GM23338 (cell line): ENCODE data around the gene DDX31. TPM values are rescaled to one million over a fixed set of nuclear protein-coding genes. Genes with fewer than 3 reads are reported as not detected.

Source experiments
- ATAC-seq: fragments of 200-7000 bp; cut with Tn5 transposase; 3 replicates; pipeline ENCODE4 v1.9.1; 2020
- DNase-seq: peaks from one replicate; pipeline ENCODE4 v3.0.0-alpha.2; 2015; ENCODE audit warnings: low spot score
- H2AFZ ChIP-seq: fragments of 200-600 bp; sonication (generic); 2 replicates; pipeline ENCODE4 v1.8.0; 2016; ENCODE audit warnings: antibody characterized with exemption, mild to moderate bottlenecking, moderate library complexity
- H3F3A ChIP-seq: fragments of 200-600 bp; sonication (generic); replicated peaks from 2 replicates; pipeline ENCODE4 v1.8.0; 2017; ENCODE audit warnings: antibody characterized with exemption, mixed run types, low read depth
- H3K27ac ChIP-seq: fragments of 200-600 bp; sonication (generic); 2 replicates; pipeline ENCODE4 v1.6.1; 2016; ENCODE audit warnings: low read depth
- H3K27me3 ChIP-seq: fragments of 200-600 bp; sonication (generic); 2 replicates; pipeline ENCODE4 v1.8.0; 2016; ENCODE audit warnings: mild to moderate bottlenecking, mixed run types, moderate library complexity; ENCODE audit not compliant: insufficient read depth
- H3K36me3 ChIP-seq: fragments of 200-600 bp; sonication (generic); 2 replicates; pipeline ENCODE4 v1.8.0; 2016; ENCODE audit warnings: mild to moderate bottlenecking; ENCODE audit not compliant: insufficient read depth
- H3K4me1 ChIP-seq: fragments of 200-600 bp; sonication (generic); 2 replicates; pipeline ENCODE4 v1.8.0; 2016; ENCODE audit warnings: mild to moderate bottlenecking, moderate library complexity; ENCODE audit not compliant: insufficient read depth
- H3K4me2 ChIP-seq: fragments of 200-600 bp; sonication (generic); 2 replicates; pipeline ENCODE4 v1.7.1; 2017; ENCODE audit warnings: mixed run types
- H3K4me3 ChIP-seq: fragments of 200-600 bp; sonication (generic); 2 replicates; pipeline ENCODE4 v1.6.1; 2016; ENCODE audit warnings: mixed run types
- H3K79me2 ChIP-seq: fragments of 200-600 bp; sonication (generic); replicated peaks from 2 replicates; pipeline ENCODE4 v1.8.0; 2017; ENCODE audit warnings: mild to moderate bottlenecking; ENCODE audit not compliant: insufficient read depth
- H3K9me2 ChIP-seq: fragments of 200-600 bp; sonication (generic); 2 replicates; pipeline ENCODE4 v1.8.0; 2017; ENCODE audit not compliant: insufficient read depth
- H4K20me1 ChIP-seq: fragments of 200-600 bp; sonication (generic); replicated peaks from 2 replicates; pipeline ENCODE4 v1.8.0; 2017; ENCODE audit warnings: mild to moderate bottlenecking; ENCODE audit not compliant: insufficient read depth
- H3K27ac Mint-ChIP-seq: 2 replicates; pipeline ENCODE4 v1.8.0; 2020; ENCODE audit warnings: inconsistent platforms, mild to moderate bottlenecking, moderate library complexity, mixed read lengths
- H3K27me3 Mint-ChIP-seq: 3 replicates; pipeline ENCODE4 v1.8.0; 2022; ENCODE audit warnings: low read depth, mild to moderate bottlenecking, moderate library complexity, mixed read lengths, inconsistent platforms; ENCODE audit not compliant: insufficient read depth, poor library complexity
- H3K36me3 Mint-ChIP-seq: 3 replicates; pipeline ENCODE4 v1.8.0; 2021; ENCODE audit warnings: low read depth, mild to moderate bottlenecking, inconsistent platforms, moderate library complexity, mixed read lengths
- H3K4me1 Mint-ChIP-seq: 3 replicates; pipeline ENCODE4 v1.8.0; 2020; ENCODE audit warnings: mild to moderate bottlenecking, inconsistent platforms, mixed read lengths
- H3K4me3 Mint-ChIP-seq: 3 replicates; pipeline ENCODE4 v1.8.0; 2021; ENCODE audit warnings: moderate library complexity, mild to moderate bottlenecking, inconsistent platforms, mixed read lengths
- H3K9me3 Mint-ChIP-seq: 3 replicates; pipeline ENCODE4 v1.8.0; 2020; ENCODE audit warnings: moderate library complexity, mild to moderate bottlenecking, inconsistent platforms, mixed read lengths
- CREB1 ChIP-seq: fragments of 250-450 bp; sonication (Bioruptor Pico); IDR thresholded peaks from 2 replicates; pipeline ENCODE4 v1.5.0; 2020; ENCODE audit warnings: low read depth, mild to moderate bottlenecking, moderate library complexity
- EZH2 ChIP-seq: fragments of 200-600 bp; sonication (generic); IDR thresholded peaks from one replicate; pipeline ENCODE4 v1.8.0; 2017; ENCODE audit warnings: antibody characterized with exemption, mild to moderate bottlenecking, low read depth; ENCODE audit not compliant: unreplicated experiment
- EZH2phosphoT487 ChIP-seq: fragments of 200-600 bp; sonication (generic); IDR thresholded peaks from one replicate; pipeline ENCODE4 v1.8.1; 2018; ENCODE audit warnings: antibody characterized with exemption; ENCODE audit not compliant: unreplicated experiment
- NANOG ChIP-seq: IDR thresholded peaks from 2 replicates; pipeline ENCODE4 v1.6.1; 2016; ENCODE audit warnings: antibody characterized with exemption, borderline replicate concordance
- POLR2AphosphoS5 ChIP-seq: IDR thresholded peaks from 2 replicates; pipeline ENCODE4 v1.6.1; 2016; ENCODE audit warnings: antibody characterized with exemption, low read depth
- STAT1 ChIP-seq: IDR thresholded peaks from one replicate; pipeline ENCODE4 v1.6.1; 2016; ENCODE audit warnings: antibody characterized with exemption; ENCODE audit not compliant: unreplicated experiment
- ZNF114 ChIP-seq: fragments of 250-450 bp; sonication (Bioruptor Pico); IDR thresholded peaks from 2 replicates; pipeline ENCODE4 v1.5.0; 2020; ENCODE audit warnings: mild to moderate bottlenecking, moderate library complexity
- ZNF331 ChIP-seq: fragments of 250-450 bp; sonication (Bioruptor Pico); IDR thresholded peaks from 2 replicates; pipeline ENCODE4 v1.5.0; 2020; ENCODE audit warnings: low read depth, mild to moderate bottlenecking, moderate library complexity
- polyA plus RNA-seq: library from polyadenylated mRNA; unstranded; fragments of >200 nt; fragmentation: Nextera tagmentation; extraction: Ambion mirVana; gene quantifications from 2 replicates; pipeline ENCODE4 v1.2.1, GENCODE V29; 2016
- total RNA-seq: library from RNA; depleted of rRNA; stranded (reverse); fragments of >200 nt; shearing (Covaris generic); gene quantifications from 2 replicates; pipeline ENCODE4 v1.2.3, GENCODE V29; 2014
- TF ChIP-seq, protein P1 (sequence below), 2 experiments: fragments of 200-600 bp in 1 of 2; sonication (generic) in 1 of 2; conservative IDR thresholded peaks; 2 replicates each; pipeline versions ENCODE4 v1.5.1 to v1.6.1; 2016 to 2017; ENCODE audit warnings: antibody characterized with exemption in 2 of 2, low read depth in 2 of 2, mild to moderate bottlenecking in 2 of 2, moderate library complexity in 1 of 2
- TF ChIP-seq, protein P2 (sequence below): IDR thresholded peaks from 2 replicates; pipeline ENCODE4 v1.6.1; 2016; ENCODE audit warnings: antibody characterized with exemption
- TF ChIP-seq, protein P3 (sequence below): IDR thresholded peaks from one replicate; pipeline ENCODE4 v1.6.1; 2018; ENCODE audit warnings: antibody characterized with exemption; ENCODE audit not compliant: unreplicated experiment

DDX31 gene
- total and polyA plus RNA-seq, 2 experiments from 2014 or later, result 14.8 to 23.5 TPM

DNA sequence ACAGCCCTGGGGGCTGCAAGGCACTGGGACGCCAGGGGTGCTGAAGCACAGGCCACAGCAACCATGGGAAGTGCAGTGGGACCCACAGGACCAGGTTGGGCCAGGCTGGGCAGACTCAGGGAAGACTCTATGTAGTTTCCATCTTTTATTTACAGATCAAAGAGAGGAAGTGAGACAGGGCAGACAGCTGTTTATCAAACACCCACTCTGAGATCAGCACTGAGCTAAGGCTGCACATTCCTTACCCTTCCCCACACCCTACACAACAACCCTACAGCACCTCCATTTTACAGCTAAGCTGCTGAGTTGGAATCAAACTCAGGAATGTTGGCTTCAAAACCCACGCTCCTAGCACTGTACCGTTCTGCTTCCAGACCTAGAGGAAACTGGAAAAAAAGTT is 67.6 kb downstream of the DDX31 start (continued):
- TF ChIP-seq EZH2 (no peak), CREB1 (CRISPR knock-in tag) (no peak), POLR2AphosphoS5 (no peak), EZH2phosphoT487 (no peak), NANOG (no peak), ZNF331 (CRISPR knock-in tag) (no peak), STAT1 (no peak)
- TF ChIP-seq, protein P1, sequence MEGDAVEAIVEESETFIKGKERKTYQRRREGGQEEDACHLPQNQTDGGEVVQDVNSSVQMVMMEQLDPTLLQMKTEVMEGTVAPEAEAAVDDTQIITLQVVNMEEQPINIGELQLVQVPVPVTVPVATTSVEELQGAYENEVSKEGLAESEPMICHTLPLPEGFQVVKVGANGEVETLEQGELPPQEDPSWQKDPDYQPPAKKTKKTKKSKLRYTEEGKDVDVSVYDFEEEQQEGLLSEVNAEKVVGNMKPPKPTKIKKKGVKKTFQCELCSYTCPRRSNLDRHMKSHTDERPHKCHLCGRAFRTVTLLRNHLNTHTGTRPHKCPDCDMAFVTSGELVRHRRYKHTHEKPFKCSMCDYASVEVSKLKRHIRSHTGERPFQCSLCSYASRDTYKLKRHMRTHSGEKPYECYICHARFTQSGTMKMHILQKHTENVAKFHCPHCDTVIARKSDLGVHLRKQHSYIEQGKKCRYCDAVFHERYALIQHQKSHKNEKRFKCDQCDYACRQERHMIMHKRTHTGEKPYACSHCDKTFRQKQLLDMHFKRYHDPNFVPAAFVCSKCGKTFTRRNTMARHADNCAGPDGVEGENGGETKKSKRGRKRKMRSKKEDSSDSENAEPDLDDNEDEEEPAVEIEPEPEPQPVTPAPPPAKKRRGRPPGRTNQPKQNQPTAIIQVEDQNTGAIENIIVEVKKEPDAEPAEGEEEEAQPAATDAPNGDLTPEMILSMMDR (conservative IDR thresholded peaks at IDR 0.05; ENCODE audit: low read depth in 2 of 2), result no peak
- TF ChIP-seq, protein P2, sequence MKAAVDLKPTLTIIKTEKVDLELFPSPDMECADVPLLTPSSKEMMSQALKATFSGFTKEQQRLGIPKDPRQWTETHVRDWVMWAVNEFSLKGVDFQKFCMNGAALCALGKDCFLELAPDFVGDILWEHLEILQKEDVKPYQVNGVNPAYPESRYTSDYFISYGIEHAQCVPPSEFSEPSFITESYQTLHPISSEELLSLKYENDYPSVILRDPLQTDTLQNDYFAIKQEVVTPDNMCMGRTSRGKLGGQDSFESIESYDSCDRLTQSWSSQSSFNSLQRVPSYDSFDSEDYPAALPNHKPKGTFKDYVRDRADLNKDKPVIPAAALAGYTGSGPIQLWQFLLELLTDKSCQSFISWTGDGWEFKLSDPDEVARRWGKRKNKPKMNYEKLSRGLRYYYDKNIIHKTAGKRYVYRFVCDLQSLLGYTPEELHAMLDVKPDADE, result no peak
- TF ChIP-seq, protein P3, sequence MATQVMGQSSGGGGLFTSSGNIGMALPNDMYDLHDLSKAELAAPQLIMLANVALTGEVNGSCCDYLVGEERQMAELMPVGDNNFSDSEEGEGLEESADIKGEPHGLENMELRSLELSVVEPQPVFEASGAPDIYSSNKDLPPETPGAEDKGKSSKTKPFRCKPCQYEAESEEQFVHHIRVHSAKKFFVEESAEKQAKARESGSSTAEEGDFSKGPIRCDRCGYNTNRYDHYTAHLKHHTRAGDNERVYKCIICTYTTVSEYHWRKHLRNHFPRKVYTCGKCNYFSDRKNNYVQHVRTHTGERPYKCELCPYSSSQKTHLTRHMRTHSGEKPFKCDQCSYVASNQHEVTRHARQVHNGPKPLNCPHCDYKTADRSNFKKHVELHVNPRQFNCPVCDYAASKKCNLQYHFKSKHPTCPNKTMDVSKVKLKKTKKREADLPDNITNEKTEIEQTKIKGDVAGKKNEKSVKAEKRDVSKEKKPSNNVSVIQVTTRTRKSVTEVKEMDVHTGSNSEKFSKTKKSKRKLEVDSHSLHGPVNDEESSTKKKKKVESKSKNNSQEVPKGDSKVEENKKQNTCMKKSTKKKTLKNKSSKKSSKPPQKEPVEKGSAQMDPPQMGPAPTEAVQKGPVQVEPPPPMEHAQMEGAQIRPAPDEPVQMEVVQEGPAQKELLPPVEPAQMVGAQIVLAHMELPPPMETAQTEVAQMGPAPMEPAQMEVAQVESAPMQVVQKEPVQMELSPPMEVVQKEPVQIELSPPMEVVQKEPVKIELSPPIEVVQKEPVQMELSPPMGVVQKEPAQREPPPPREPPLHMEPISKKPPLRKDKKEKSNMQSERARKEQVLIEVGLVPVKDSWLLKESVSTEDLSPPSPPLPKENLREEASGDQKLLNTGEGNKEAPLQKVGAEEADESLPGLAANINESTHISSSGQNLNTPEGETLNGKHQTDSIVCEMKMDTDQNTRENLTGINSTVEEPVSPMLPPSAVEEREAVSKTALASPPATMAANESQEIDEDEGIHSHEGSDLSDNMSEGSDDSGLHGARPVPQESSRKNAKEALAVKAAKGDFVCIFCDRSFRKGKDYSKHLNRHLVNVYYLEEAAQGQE, result no peak

DNA sequence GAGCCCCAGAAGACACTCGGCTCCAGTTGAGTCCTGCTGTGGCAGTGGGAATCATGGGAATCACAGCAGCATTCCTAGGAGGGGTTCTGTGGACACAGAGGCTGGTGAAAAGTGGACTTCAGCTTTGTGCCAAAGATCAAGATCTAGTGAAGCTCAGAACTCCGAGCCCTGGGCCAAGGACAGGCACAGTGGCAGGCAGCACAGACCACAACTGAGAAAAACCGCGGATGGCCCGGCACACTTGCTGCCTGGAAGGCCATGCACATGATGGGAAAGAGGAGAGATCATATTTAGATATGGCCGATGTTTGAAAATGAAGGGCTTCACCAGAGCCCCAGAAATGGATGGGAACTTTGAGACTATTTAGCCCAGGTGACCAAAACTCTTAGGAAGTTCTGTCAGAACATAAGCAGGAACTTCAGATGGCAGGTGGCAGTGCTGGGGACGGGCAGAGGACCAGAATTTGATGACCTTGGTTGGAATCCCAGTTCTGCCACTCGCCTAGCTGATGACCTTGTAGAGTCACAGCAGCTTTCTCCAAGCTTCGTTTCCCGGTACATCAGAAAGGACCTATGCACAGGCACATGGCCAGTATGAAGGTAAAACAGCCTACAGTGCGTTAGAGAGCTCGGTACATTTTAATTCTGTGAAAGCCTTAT is 69.3 kb downstream of the DDX31 start:
- H3K27me3 Mint-ChIP-seq, result peaks cover 5% of the 10 kb centered on the region
- Histone ChIP-seq H3K27me3 (no peaks in the 10 kb centered on the region), H3K9me2 (no peaks in the 10 kb centered on the region), H3K79me2 (no peaks in the 10 kb centered on the region), H3K4me2 (no peak overlapping the region), H3K36me3 (no peaks in the 10 kb centered on the region; the same call in 1 of the 2 replicates), H4K20me1 (peaks cover 10% of the 10 kb centered on the region; the same call in 1 of the 2 replicates), H2AFZ (no peak overlapping the region), H3K27ac (no peak overlapping the region), H3K4me3 (no peak overlapping the region), H3F3A (no peaks in the 10 kb centered on the region), H3K4me1 (no peaks in the 10 kb centered on the region)
- no peak overlapping the region for H3K27ac Mint-ChIP-seq
- DNase-seq, result no peak
- H3K36me3 Mint-ChIP-seq, result peaks cover 15% of the 10 kb centered on the region; the same call in 2 of the 3 replicates
- H3K4me1 Mint-ChIP-seq, result peaks cover 9% of the 10 kb centered on the region; the same call in 2 of the 3 replicates
- no peak overlapping the region for H3K4me3 Mint-ChIP-seq
- no peaks in the 10 kb centered on the region for H3K9me3 Mint-ChIP-seq
- ATAC-seq, result no peak
- TF ChIP-seq, protein P3, result no peak
- TF ChIP-seq CREB1 (CRISPR knock-in tag), result no peak
- no peak for TF ChIP-seq POLR2AphosphoS5
- TF ChIP-seq ZNF114 (CRISPR knock-in tag), result no peak
- TF ChIP-seq ZNF331 (CRISPR knock-in tag), result no peak
- TF ChIP-seq EZH2phosphoT487, result no peak
